ENCODE data around the gene TMEM135. TPM values are rescaled to one million over a fixed set of nuclear protein-coding genes. Genes with fewer than 3 reads are reported as not detected.

Gene TMEM135
- total RNA-seq, 1 experiment from 2014 or later = 95.2 TPM

GRCh38 chr11:87120937-87121336, 83.2 kb downstream of the TMEM135 start:
- H3K4me3 ChIP-seq (ENCODE audit: low read depth, low read length) = no peak overlapping the region
- H3K27me3 Mint-ChIP-seq (ENCODE audit: insufficient read depth, unreplicated experiment) = no peaks in the 10 kb centered on the region
- H3K27me3 ChIP-seq (replicated peaks; ENCODE audit: control insufficient read depth, insufficient read depth, low read length) = no peaks in the 10 kb centered on the region
- TF ChIP-seq CTCF (IDR thresholded peaks at IDR 0.05; ENCODE audit: insufficient read depth in 1 of 2, low read depth in 1 of 2, low read length in 1 of 2, severe bottlenecking in 1 of 2, unreplicated experiment in 1 of 2) = no peak
- CTCF ChIA-PET = no interaction called here
- peaks cover 8% of the 10 kb centered on the region for H3K4me1 Mint-ChIP-seq (ENCODE audit: low read depth, unreplicated experiment)
- no peaks in the 10 kb centered on the region for H3K9me3 ChIP-seq
- BruUV-seq (replicated peaks) = no TSS peak
- no peaks in the 10 kb centered on the region for H3K36me3 Mint-ChIP-seq (ENCODE audit: insufficient read depth, unreplicated experiment)
- no peaks in the 10 kb centered on the region for H3K9me3 Mint-ChIP-seq (ENCODE audit: unreplicated experiment)
- intact Hi-C loops (cut with micrococcal nuclease; ENCODE audit: unreplicated experiment) = no loop called here
- no peak overlapping the region for H3K27ac Mint-ChIP-seq (ENCODE audit: unreplicated experiment)
- POLR2A ChIA-PET = interaction anchor here (0.6 kb wide), 1 partner anchor 83 kb away, joined by 4 read pairs; the partner anchor contains the start of gene TMEM135
- H3K4me1 ChIP-seq = peaks cover 3% of the 10 kb centered on the region; the same call in 1 of the 2 replicates
- H3K4me3 Mint-ChIP-seq (ENCODE audit: unreplicated experiment) = no peak overlapping the region
- peak in 1 of 2 experiments; percentile 23 for DNase-seq
- no peaks in the 10 kb centered on the region; the same call in 1 of the 2 replicates for H3K36me3 ChIP-seq (ENCODE audit: control insufficient read depth, insufficient read depth, low read length)

GRCh38 chr11:87122852-87123251, 85.1 kb downstream of the TMEM135 start:
- Mint-ChIP-seq H3K4me1 (ENCODE audit: low read depth, unreplicated experiment) (peaks cover 8% of the 10 kb centered on the region), H3K27ac (ENCODE audit: unreplicated experiment) (no peak overlapping the region), H3K27me3 (ENCODE audit: insufficient read depth, unreplicated experiment) (no peaks in the 10 kb centered on the region), H3K9me3 (ENCODE audit: unreplicated experiment) (no peaks in the 10 kb centered on the region), H3K36me3 (ENCODE audit: insufficient read depth, unreplicated experiment) (no peaks in the 10 kb centered on the region), H3K4me3 (ENCODE audit: unreplicated experiment) (no peak overlapping the region)
- ChIA-PET POLR2A (no interaction called here), CTCF (no interaction called here)
- TF ChIP-seq CTCF (IDR thresholded peaks at IDR 0.05; ENCODE audit: insufficient read depth in 1 of 2, low read depth in 1 of 2, low read length in 1 of 2, severe bottlenecking in 1 of 2, unreplicated experiment in 1 of 2) = no peak
- H3K27me3 ChIP-seq (replicated peaks; ENCODE audit: control insufficient read depth, insufficient read depth, low read length) = no peaks in the 10 kb centered on the region
- no peak for DNase-seq
- H3K4me1 ChIP-seq = peaks cover 4% of the 10 kb centered on the region
- H3K4me3 ChIP-seq (ENCODE audit: low read depth, low read length) = no peak overlapping the region
- no TSS peak for BruUV-seq (replicated peaks)
- intact Hi-C loops (cut with micrococcal nuclease; ENCODE audit: unreplicated experiment) = no loop called here
- no peaks in the 10 kb centered on the region; the same call in 1 of the 2 replicates for H3K36me3 ChIP-seq (ENCODE audit: control insufficient read depth, insufficient read depth, low read length)
- H3K9me3 ChIP-seq = no peaks in the 10 kb centered on the region

- no peak overlapping the region for H3K4me3 Mint-ChIP-seq (ENCODE audit: unreplicated experiment)
- no peak for DNase-seq
- intact Hi-C loops (cut with micrococcal nuclease; ENCODE audit: unreplicated experiment) = loop anchor here (2.0 kb wide), 1 partner anchor 18 kb away; no protein-coding TSS in a partner anchor
- no peaks in the 10 kb centered on the region; the same call in 1 of the 2 replicates for H3K36me3 ChIP-seq (ENCODE audit: control insufficient read depth, insufficient read depth, low read length)
- no peak overlapping the region for H3K4me3 ChIP-seq (ENCODE audit: low read depth, low read length)
- peaks cover 15% of the 10 kb centered on the region for H3K4me1 Mint-ChIP-seq (ENCODE audit: low read depth, unreplicated experiment)
- CTCF ChIA-PET = no interaction called here
- BruUV-seq (replicated peaks) = no TSS peak
- H3K4me1 ChIP-seq = peaks cover 12% of the 10 kb centered on the region
- no peaks in the 10 kb centered on the region for H3K9me3 ChIP-seq
- no peaks in the 10 kb centered on the region for H3K27me3 Mint-ChIP-seq (ENCODE audit: insufficient read depth, unreplicated experiment)
- no peak overlapping the region for H3K27ac Mint-ChIP-seq (ENCODE audit: unreplicated experiment)
- H3K9me3 Mint-ChIP-seq (ENCODE audit: unreplicated experiment) = no peaks in the 10 kb centered on the region
- TF ChIP-seq CTCF (IDR thresholded peaks at IDR 0.05; ENCODE audit: insufficient read depth in 1 of 2, low read depth in 1 of 2, low read length in 1 of 2, severe bottlenecking in 1 of 2, unreplicated experiment in 1 of 2) = no peak
- H3K27me3 ChIP-seq (replicated peaks; ENCODE audit: control insufficient read depth, insufficient read depth, low read length) = no peaks in the 10 kb centered on the region
- no peaks in the 10 kb centered on the region for H3K36me3 Mint-ChIP-seq (ENCODE audit: insufficient read depth, unreplicated experiment)
- POLR2A ChIA-PET = no interaction called here
Measured at GRCh38 chr11:87125257-87125656, 87.5 kb downstream of the TMEM135 start.
